NOMO-1 treated with dmso at 0.1 percent for 144 hours (cell line): ENCODE measurements around the gene RSKR.
"Not testable (repeated sequence)": the region's sequence is repeated elsewhere in the genome, so short reads cannot be mapped to it uniquely, and the experiment has no call there.

Source experiments
- DNase-seq: peaks from one replicate; lab custom pipeline; 2025; ENCODE audit not compliant: unreplicated experiment; lab: John Stamatoyannopoulos, UW

Gene RSKR, protein sequence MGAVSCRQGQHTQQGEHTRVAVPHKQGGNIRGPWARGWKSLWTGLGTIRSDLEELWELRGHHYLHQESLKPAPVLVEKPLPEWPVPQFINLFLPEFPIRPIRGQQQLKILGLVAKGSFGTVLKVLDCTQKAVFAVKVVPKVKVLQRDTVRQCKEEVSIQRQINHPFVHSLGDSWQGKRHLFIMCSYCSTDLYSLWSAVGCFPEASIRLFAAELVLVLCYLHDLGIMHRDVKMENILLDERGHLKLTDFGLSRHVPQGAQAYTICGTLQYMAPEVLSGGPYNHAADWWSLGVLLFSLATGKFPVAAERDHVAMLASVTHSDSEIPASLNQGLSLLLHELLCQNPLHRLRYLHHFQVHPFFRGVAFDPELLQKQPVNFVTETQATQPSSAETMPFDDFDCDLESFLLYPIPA

DNA sequence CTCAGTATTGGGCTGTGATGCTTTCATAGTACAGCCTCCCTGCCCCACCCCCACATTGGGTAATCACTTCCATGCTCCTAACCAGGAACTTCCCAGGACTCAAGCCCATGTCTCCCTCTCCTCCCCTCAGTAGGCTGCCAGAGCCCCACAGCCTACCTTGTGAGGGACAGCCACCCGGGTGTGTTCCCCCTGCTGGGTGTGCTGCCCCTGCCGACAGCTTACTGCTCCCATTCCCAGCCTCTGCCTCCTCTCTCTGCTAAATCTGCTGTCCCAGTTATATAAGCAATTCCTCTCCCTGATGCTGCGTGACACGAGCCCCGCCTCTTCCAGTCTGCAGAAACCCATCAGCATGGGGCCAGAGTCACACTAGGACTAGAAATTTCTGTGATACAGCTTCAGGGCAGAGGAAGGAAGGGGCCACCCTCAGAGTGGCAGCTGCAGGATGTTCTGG lies at the start of gene RSKR:
RSKR (minus strand) TSS at position 255 of the 451 bp plus-strand sequence; CDS start at position 231, 24 bp downstream.
- no peak for DNase-seq

DNA sequence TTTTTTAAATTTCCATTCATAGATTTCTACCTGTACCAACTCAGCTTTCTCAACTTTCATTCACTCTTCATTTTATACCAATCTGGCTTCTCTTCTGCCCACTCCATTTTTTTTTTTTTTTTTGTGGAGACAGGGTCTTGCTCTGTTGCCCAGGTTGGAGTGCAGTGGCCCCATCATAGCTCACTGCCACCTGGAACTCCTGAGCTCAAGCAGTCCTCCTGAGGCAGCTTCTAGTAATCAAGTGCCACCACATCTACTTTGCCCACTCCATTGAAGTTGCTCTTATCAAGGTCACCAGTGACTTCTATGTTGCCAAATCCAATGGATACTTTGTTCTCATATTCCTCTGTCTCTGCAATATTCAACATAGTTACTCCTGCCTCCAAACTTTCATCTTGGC lies 49.7 kb upstream of the RSKR start:
- no peak for DNase-seq

DNA sequence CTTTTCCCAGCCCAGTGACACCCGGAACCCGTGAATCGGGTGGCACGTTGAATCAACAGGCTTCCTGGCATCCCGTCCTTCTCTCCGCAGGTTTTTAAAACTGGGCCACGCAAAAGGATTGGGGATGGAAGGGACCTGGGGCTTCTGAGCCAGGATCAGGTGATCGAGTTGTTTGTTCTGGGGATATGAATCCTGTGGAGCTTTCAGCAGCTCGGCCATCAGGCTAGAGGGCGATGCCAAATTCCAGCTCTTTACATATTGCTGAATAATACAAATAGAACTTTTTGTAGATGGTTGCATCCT lies 48.5 kb upstream of the RSKR start:
- no peak for DNase-seq

DNA sequence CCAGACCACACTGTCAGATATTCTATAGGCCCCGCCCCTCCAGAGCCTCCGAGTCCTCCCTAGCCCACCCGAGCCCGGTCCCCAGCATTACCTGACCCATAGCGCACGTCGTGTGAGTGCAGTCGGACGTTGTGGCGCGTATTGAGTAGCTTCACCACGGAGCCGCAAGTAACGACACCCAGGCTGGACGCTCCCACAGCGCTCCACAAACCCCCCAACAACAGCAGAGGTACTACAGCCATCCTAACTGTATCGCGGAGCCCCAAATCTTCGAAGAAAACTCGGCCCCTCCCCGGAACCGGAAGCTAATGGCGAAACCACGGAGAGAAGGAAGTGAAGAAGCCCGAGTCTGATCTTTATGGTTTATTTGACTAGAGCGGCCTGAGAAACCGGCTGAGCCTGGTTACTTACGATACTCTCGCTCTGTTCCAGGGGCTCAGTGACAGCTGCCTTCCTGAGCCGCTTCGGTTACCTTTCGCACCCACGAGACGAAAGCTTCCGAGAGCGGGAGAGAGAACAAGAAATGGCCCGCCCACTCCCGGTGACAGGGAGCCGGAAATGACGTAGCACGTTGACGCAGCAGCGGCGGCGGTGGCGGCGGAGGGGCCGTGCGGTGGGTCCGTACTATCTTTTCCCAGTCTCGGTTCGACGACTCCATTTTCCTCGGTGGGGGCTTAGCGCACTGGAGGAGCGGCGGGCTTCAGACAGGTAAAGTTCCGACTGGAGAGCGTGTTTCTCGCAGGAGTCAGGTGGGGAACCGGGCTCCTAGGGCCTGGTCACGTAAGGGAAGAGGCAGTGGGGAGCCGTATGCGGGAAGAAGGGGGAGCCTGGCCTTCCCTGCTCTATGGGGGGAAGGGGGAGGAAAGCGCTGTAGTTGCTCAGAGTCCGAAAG lies 47.9 kb upstream of the RSKR start, which contains the start of the genes SDF2 and SUPT6H:
SDF2 (minus strand) TSS at position 272 of the 892 bp plus-strand sequence; CDS start at position 242, 30 bp downstream.
SUPT6H (plus strand) TSS at position 571 of the 892 bp plus-strand sequence. CDS start 11,197 bp downstream, outside the sequence.
- peak; percentile 92 for DNase-seq

DNA sequence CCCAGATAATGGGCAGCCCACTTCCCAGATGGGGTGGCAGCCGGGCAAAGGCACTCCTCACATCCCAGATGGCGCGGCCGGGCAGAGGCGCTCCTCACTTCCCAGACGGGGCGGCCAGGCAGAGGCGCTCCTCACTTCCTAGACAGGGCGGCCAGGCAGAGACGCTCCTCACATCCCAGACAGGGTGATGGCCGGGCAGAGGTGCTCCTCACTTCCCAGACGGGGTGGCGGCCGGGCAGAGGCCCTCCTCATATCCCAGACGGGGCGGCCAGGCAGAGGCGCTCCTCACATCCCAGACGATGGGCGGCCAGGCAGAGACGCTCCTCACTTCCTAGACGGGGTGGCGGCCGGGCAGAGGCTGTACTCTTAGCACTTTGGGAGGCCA lies 45.5 kb upstream of the RSKR start:
- not testable (repeated sequence) for DNase-seq

DNA sequence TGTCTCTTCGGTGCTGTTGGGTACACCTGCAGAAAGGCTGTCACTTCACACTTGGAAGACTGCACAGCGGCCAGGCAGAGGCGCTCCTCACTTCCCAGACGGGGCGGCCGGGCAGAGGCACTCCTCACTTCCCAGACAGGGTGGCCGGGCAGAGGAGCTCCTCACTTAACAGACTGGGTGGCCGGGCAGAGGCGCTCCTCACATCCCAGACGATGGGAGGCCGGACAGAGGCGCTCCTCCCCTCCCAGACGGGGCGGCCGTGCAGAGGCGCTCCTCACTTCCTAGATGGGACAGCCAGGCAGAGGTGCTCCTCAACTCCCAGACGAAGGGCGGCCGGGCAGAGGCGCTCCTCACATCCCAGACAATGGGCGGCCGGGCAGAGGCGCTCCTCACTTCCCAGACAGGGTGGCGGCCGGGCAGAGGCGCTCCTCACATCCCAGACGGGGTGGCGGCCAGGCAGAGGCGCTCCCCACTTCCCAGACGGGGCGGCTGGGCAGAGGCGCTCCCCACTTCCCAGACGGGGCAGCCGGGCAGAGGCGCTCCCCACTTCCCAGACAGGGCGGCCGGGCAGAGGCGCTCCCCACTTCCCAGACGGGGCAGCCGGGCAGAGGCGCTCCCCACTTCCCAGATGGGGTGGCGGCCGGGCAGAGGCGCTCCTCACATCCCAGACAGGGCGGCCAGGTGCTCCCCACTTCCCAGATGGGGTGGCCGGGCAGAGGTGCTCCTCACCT lies 44.9 kb upstream of the RSKR start:
- DNase-seq: not testable (repeated sequence)

DNA sequence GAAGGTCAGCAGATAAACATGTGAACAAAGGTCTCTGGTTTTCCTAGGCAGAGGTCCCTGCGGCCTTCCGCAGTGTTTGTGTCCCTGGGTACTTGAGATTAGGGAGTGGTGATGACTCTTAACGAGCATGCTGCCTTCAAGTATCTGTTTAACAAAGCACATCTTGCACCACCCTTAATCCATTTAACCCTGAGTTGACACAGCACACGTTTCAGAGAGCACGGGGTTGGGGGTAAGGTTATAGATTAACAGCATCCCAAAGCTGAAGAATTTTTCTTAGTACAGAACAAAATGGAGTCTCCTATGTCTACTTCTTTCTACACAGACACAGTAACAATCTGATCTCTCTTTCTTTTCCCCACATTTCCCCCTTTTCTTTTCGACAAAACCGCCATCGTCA lies 44.4 kb upstream of the RSKR start:
- DNase-seq: not testable (repeated sequence)

DNA sequence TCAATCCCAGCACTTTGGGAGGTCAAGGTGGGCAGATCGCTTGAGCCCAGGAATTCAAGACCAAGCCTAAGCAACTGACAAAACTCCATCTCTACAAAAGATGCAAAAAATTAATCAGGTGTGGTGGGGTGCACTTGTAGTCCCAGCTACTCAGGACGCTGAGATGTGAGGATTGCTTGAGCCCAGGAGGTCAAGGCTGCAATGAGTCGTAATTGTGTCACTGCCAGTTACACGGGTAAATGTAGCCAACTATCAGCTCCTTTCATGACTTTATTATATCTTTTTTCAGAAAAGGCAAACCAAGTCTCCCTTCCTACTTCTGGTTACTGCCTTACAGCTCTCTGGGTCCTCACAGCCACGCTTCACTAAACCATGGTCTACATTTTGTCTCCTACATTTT lies 43.8 kb upstream of the RSKR start:
- DNase-seq: no peak

DNA sequence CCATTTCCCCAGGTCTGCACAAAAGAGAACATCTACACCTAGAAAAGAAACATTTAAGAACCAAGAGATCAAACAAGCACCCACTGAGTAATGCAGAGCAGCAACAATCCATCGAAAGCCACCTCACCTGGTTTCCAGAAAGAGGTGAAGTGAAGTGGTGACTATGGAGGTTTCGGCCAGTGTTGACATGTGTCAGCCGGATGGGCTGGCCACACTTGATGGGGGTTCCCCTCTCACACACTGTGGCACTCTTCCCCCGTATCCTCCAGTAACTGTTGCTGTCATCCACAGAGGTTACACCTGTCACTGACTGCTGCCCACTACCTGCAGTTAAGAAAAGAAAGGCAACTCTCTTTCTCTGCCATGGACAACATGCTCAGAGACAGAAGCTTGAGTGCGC lies 41.2 kb upstream of the RSKR start:
- no peak for DNase-seq

DNA sequence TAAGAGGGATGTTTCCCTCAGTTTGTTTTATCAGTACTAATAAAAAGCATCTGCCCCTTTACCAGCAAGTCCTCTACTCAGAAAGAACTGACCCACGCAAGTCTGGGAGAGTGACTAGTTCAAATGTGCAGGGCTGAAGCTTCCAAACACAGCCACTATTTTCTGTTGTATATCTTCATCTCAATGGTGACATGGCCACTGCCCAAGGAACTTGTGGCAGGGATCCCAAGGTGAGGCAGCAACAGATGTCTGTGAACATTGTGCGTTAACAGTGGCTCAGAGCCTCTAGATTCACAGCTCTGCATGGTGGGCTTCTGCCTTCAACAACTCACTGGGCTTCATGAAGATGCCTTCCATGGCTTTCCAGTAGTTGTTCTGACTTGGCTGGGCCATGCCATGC lies 34.7 kb upstream of the RSKR start:
- no peak for DNase-seq

DNA sequence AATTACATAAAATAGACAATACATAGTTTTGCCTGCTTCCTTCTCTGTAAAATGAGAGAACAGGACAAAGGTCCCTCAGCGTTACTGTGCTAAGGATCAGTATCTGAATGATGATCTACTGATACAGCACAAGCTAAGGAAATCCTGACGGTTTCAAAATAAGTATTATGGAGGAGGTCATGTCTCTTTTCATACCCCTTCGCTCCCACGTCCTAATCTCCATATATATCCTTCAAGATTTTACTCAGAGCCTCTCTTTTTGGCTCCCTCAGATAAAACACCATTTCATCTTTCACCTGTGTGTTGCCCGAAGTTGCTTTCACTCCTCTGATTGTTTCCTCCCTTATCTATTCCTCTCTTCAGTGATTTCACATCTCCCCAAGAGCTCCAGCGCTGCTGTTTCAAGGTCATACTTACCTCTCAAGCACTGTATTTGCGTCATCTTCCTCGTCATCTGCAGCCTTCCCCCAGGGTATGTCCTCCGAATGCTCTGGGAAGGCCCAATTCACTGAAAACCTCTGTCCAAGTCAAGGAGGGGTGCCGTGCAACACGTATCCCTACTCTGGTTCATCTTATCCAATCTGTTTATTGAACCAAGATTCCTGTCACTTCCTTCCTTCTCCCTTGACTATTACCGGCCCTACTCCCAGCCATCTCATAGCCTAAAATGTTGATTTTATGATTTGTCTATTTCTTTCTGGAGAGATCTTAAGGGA lies 32.2 kb upstream of the RSKR start:
- no peak for DNase-seq

DNA sequence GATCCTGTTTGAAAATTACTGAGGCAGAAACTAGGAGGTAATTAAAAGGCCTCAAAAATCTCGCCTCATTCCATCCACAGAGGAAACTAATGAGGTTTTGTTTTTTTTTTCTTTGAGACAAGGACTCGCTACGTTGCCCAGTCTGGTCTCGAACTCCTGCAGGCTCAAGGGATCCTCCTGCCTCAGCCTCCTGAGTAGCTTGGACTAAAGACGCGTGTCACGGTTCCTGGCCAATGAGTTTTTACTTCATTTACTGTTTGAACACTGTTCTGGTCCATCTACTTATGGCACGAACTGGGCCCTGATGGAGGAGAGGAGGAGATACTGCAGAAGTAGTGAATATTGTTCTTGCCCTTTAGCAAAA lies 31.6 kb upstream of the RSKR start:
- DNase-seq: no peak

DNA sequence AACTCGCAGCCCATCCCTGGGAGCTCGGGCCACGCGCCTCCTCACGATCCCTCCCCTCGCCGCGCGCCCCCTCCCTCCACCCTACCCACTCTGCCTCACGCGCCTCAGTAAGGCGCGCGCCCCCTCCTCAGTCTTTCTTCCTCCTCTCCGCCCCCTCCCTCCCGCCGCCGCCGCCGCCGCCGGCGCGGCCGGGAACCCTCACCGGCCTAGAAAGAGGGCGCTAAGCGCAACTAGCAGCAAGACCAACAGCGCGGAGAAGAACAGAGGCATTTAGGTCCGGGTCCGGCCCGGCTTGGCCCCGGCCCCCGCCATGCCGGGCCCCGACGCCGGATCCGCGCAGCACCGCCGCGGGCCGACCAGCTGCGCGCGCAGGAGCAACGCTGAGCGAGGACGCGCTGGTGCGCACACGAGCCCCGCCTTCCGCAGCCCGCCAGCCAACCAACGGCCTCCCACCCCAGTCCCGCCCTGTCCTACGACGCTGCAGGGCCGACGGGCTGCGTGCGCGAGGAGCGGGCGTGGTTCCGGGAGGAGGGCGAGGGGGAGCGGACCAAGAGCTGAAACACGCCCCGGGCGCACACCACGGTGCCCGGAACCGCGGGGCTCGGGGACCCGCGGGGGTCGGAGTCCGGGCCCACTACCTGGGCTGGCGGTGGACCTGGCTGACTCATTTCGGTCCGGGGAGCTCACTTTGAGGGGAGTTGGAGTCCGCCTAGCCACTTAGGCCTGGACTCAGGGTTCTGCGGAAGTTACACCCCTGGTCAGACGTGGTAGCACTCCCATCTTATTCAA lies 31.0 kb upstream of the RSKR start, which contains the start of gene BLTP2:
BLTP2 (minus strand) TSS at position 372 of the 789 bp plus-strand sequence; CDS start at position 270, 102 bp downstream.
- DNase-seq: peak; percentile 95

DNA sequence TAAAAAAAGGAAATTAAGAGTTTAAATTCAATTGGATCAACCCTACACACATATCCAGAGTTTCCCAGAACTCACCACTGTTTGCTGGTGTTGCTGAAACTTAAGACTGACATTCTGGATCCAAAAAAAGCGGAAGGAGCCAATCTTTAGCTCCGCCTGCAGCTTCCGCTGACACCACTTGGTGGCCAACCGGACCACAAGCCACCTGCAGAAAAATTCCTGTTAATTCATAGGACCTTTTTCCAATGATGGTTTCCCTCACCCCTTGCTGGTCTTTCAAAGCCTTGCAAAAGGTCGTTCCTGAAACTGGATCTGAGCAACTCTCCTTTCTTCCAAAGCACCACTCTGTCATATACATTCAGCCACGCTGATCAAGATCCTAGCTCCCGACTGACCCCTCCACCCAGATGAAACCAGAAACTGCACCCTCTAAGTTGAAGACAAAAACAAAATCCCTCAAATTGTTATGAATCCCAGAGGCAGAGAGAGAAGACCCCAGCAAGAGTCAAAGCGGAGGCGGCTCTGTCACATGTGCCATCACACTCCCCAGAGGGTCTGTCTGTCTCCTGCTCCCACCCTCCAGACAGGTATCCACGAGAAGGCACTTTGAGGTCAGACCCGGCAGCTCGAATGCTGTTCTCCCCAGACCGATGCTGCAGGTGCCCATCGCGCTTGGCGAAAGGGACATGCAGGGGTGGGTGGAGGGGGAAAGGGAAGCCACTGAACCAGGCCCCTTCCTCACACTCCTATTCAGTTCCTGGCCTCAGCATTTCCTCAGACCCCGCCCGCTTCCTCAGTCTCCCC lies 30.2 kb upstream of the RSKR start:
- DNase-seq: peak; percentile 40

DNA sequence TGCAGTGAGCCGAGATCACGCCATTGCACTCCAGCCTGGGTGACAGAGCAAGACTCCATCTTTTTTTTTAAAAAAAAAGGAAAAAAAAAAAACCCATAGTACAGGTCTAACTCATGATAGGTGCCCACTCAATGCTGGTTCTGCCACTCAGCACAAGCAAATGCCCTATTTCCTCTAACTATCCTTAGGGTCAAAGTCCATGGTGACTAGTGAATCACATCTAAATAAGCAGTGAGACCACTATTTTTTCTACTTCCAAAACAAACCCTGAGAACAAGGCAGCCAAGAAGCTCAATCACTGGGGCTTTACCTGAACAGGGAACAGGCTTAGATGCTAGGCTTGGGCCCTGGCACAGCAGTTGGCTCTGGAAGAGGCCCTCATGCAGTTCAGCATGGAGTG lies 27.6 kb upstream of the RSKR start:
- DNase-seq: no peak

DNA sequence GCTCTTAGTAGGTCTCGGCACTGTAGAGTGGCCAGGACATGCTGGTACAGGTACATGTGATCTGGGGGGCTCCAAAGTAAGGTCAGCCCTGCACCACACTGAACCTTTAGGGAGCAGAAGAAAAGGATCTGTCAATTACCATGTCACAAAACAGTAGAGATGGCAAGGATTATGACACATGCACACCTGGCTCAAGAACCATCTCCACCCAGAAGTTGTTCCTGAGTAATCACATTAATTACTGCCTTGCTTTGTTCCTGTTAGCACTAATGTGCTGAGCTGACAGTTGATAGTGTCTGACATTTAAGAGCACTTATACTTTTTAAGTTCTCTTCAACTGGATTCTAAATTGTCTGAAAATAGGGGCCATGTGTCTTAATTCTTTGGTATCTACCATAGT lies 21.5 kb upstream of the RSKR start:
- no peak for DNase-seq

DNA sequence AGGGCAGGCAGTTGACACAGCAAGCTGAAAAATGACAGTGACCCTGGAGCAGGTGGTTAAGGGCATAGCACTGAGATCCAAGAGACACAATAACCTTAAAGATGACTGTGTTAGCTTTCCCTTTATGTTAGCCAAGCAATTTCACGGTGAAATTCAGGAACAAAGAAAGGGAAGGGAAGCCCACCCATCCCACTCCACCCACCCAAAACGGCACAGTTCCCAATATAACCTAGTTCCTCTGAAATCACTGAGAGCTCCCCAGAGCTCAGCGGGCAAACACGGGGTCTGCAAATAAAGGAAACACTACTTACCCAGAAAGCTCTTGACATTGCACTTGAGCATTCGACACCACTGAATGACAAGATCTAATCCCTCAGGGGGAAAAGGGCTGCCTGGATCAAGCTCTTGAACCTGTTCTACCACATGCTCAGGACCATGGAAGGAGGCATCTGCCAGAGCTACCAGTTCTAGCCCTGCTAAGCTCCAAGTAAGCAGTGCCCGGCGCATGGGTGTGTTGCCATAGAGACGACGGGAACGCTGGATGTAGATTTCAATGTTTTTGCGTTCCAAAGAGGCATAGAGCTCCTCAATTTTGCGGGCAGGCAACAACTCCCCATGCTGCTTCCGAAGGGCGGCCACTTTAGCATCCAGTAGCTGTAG lies 20.4 kb upstream of the RSKR start:
- DNase-seq: no peak

DNA sequence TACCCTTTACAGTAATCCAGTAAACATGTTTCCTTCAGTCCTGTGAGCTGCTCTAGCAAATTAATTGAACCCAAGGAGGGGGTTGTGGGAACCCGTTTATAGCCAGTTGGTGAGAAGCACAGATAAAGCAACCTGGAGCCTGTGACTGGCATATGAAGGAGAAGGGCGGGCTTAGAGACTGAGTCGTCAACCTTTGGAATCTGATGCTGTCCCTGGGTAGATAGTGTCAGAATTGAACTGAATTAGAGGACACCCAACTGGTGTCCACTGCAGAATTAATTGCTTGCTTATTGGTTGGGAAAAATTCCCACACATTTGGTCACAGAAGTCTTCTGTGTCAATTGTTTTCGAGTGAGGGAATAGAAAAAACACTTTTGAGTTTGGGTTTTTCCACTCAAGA lies 12.8 kb upstream of the RSKR start:
- DNase-seq: no peak
